ENCODE measurements around the gene SRGAP2B.
"Not testable (repeated sequence)": the region's sequence is repeated elsewhere in the genome, so short reads cannot be mapped to it uniquely, and the experiment has no call there.

Gene SRGAP2B

DNA sequence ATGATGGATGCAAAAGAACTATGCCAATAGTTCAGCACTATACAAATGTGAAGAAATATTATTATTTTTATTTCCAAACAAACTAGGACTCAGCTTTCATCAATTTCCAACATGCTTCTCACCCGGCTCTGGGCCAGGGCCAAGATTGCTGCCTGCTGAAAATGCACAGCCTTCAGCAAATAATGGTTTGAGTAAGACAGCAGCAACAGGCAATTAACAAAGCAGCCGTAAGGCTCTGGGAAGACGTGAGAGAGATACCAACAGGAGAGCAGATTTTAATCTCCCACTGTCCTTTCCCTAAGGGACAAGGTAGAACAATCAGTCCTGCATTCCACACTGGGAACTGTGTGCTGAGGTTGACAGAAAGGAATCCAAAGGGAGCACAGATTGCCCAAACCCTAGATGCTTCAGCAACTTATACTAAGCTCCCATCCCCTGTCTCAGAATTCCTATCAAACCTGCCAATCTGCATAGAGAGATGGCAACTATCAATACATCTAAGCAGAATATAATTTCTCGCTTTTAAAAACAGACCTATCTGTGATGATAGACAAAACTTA lies 134.1 kb downstream of the SRGAP2B start:
- not testable (repeated sequence) for DNase-seq (ENCODE audit: low read depth in 1 of 2, low spot score in 1 of 2)

DNA sequence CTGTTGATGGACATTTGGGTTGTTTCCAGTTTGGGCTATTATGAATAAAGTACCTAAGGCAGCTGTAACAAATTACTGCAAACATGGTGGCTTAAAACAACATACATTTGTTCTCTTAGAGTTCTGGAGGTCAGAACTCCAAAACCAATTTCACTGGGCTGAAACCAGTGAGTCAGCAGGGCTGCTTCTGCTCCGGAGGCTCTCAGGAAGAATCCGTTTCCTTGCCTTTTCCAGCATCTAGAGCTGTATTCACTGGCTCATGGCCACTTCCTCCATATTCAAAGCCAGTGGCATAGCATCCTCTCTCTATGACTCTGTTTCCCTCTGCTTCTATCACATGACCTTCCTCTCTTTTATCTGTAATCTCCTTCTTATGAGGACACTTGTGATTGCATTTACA lies 146.7 kb downstream of the SRGAP2B start:
- DNase-seq (ENCODE audit: low read depth in 1 of 2, low spot score in 1 of 2): not testable (repeated sequence)

DNA sequence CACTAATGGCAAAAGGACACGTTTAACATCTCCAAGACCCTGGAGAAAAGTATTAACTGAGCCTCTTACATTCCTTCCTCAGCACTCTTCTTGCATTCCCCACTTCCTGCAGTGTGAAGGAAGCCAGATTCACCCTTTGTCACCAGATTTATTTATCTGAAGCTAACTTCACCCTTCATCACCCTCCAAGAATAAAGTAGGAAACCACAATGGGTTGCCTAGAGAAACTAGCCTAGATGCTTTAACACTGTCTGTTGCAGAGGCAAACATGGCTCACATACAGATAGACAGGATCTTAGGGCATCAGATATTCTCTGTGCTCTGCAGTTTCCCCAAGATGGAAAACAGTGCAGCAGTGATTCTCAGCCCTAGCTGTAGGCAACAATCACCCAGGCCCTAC lies 147.6 kb downstream of the SRGAP2B start:
- DNase-seq (ENCODE audit: low read depth in 1 of 2, low spot score in 1 of 2): not testable (repeated sequence)

DNA sequence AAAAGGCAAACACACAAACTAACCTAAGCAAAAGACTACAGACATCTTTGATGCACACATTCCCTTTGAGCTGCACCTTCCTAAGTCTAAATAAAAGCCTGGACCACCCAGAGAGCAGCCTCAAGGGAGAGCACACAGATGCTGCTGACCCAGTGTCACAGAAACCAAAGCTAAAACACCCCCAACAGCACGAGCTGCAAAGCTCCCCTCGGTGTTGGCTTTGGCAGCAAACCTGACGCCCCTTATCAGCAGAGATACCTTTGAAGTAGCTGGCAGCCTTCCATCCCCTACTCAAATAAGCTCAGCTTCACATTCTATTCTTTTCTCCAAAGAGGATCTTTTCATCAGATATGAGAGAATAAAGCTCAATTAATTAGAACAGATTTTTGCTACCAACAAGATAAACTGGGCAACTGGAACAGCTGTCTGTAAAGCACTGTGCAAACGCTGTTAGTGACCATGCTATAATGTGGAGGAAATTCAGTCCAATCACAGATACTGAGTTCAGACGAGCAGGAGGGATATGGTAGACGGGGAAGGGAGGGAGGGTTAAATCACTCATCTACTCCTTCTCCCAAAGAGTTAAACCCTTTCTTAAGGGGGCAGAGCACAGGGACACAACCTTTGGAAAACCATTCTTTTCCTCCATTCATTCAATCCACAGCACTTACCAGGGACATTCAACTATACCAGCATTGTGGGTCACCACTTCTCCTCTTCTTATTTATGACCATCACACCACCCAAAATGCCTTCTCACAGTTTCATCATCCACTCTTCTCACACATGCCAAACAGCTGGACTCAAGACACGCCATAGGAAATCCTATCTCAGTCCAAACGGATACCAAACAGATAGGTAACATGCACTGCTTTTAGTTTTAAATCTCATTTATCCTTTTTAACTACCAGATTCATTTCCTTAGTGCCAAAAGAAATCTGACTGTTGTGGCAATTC lies 148.3 kb downstream of the SRGAP2B start:
- DNase-seq (ENCODE audit: low read depth in 1 of 2, low spot score in 1 of 2): not testable (repeated sequence)

DNA sequence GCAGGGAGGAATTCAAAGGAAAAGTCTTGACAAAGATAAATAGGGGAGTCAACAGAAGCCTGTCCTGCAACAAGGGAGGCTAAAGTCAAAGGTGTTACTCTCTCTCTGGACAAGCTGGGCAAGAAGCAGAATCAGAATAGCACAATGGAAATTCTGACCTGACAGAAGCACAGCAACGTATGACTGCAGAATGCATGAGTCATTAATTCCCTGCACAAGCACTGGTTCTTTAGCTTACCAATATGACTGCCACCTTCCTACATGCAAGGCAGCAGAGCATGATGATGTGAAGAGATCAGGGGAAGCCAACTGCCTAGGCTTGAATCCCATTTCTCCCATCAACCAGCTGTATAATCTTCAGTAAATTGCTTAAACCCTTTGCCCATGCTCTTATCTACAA lies 153.4 kb downstream of the SRGAP2B start:
- DNase-seq (ENCODE audit: low read depth in 1 of 2, low spot score in 1 of 2): not testable (repeated sequence)

DNA sequence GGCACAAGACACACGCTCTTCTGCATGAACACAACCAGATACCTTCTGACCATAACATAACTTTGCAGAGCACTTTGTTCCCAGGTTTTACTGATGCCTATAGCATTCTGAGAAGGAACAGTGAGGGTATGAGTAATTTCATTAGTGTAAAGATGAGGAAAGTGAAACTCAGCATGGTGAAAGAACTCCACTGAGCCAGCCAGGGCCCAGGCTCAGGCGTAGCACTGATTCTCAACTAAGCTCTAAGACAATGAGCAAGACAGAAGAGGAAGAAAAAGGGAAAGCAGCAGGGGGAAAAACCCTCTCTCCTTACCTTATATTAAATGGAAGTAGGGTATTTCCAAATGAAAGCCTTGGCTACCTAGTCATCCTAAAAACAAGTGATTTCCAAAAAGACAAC lies 155.1 kb downstream of the SRGAP2B start:
- not testable (repeated sequence) for DNase-seq (ENCODE audit: low read depth in 1 of 2, low spot score in 1 of 2)

DNA sequence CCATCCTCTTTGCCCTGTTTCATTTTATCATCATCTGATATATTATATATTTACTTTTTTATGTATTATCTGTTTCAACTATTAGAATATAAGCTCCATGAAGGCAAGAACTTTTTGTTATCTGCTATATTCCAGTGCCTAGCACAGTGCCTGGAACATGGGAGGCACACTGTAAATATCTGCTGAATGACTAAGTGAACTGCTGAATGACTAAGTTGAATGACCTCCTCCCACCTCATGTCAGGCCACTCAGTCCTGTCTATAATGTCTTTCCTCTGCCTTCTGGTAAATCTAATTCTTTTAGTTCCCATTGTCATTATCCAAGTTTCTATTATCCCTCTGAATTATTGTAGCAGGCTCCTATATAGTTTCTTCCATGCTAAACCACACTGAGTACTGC lies 156.5 kb downstream of the SRGAP2B start:
- DNase-seq (ENCODE audit: low read depth in 1 of 2, low spot score in 1 of 2): not testable (repeated sequence)

DNA sequence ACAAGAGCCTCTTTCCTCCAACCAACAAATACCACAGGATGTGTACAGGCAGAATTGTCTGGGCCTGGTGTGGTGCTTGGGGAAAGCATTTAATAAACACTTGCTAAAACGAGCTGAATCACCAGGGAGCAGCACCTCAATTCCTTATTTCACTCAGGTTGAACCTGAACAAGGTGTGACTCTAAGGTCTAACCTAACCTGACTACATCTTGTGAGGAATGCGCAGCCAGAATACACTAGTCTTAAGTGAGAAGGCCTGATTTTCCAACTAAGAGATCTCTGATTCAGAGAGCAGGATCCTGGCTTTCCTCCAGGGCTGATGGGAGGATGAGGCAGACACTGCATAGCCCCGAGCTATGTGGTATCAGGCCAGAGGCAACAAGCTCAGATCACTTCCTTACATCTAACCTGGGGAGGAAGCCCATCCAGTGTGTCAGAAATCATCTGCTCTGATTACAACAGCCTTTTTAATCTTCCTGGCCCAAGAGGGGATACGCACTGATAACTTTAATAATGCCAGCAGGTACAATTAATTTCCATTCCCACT lies 158.9 kb downstream of the SRGAP2B start:
- not testable (repeated sequence) for DNase-seq (ENCODE audit: low read depth in 1 of 2, low spot score in 1 of 2)

DNA sequence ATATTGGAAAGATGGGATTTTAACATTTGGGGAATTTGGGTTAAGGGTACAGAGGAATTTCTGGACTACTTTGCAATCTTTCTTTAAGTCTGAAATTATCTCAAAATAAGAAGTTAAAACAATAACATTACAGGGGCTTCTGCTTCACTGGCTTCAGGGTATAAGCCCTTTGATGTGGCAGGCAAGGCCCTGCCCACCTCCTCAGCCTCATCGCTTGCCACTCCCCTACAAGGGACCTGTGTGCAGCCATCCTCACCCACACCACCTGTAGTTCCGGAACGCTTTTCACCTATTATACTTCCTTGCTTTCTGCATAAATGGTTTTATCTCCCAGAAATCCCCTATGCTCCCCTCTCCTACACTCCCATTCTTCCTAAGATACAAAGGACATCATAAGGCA lies 159.8 kb downstream of the SRGAP2B start:
- not testable (repeated sequence) for DNase-seq (ENCODE audit: low read depth in 1 of 2, low spot score in 1 of 2)

DNA sequence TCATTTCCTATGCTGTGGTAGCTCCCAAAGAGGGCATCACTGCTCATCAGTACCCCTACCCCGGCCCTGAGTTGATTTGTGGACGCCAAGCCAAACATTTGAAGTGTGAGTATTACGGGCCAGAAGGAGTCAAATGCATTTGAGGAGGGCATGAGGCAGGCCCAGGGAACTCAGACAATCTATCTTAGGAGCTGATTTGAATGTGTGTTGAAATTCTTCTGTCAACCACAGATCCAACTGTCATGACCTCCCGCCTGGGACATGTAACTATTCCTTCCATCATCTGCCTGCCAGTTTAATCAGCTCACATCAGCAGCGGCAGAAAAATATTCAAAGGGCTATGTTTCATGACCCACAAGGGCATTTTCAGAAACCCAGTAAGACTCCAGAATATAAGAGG lies 162.1 kb downstream of the SRGAP2B start:
- not testable (repeated sequence) for DNase-seq (ENCODE audit: low read depth in 1 of 2, low spot score in 1 of 2)

DNA sequence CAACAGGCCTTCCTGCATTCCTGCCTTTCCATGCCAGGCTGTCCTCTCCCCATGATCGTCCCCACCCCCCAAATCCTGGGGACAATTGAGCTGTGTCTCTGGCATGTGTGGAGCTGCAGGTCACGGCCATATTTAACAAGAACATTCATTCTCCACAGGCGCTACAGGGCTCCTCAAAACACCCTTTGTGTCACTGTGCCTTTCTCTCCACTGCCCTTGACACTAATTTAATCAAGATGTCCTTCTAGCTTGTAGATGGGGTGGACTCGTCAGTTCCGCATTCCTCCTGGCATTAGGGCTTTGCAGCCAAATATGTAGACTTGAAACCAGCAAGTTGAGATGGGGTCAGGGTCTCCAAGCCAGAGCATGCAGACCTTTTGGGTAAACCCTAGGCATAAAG lies 163.0 kb downstream of the SRGAP2B start:
- not testable (repeated sequence) for DNase-seq (ENCODE audit: low read depth in 1 of 2, low spot score in 1 of 2)

DNA sequence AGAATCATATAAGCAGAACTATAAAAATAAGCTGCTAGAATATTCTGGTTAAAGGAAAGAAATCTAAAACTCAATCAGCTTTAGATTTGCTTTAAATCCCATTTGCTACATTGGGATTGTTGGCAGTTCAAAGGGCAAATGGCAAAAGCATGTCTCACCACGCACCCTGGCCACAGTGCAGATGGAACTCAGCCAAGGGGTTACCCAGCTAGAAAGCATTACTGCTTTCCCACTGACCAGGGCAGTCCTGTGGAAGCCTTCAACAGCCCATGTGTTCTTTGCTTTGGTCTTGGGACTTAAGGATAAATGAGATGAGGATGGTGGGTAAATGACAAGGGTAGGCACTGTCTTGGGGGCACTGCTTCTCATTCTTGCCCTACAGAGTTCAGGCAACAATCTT lies 163.6 kb downstream of the SRGAP2B start:
- DNase-seq (ENCODE audit: low read depth in 1 of 2, low spot score in 1 of 2): not testable (repeated sequence)

DNA sequence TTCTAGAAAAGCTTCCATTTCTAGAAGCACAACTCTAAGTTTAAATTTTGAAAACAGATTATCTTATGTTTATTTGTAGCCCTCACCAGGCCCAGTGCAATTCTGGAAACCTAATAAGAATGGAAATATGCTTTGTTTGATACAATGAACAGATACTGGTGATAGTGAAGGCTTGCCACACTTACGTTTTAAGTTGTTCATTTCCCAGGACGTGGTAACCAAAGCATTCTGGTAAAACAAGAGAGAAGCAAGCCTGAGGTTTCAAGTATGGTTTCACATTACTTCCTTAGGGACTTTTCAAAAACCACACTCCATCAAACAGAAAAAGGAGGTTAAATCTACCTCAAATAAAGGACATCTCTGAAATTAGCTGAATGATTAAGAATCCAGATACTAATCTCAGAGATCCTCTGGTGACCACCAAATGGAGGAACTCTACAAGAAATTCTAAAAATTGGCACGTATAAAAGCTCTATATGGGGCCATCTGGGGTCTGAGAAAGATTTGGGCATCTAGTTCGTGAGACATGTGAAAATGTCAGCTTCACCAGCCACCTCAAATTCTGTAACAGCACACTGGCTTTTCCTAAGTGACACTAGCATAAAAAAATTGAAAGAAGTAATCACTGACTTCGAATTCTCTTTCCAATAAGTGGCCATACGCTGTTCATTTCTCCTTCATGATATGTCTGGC lies 164.9 kb downstream of the SRGAP2B start:
- DNase-seq (ENCODE audit: low read depth in 1 of 2, low spot score in 1 of 2): not testable (repeated sequence)

DNA sequence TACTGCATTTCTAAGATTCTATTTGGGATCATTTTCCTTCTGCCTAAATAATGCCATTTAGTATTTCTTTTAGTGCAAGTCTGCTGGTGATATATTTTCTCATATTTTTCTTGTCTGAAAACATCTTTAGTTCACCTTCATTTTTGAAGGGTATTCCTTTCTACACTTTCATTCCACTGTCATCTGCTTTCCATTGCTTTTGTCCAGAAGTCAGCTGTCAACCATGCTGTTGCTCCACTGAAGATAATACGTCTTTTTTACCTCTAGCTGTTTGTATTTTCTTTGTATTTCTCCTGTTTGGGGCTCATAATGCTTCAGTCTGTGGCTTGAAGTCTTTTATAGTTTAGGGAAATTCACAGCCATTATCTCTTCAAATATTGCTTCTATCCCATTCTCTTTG lies 167.8 kb downstream of the SRGAP2B start:
- not testable (repeated sequence) for DNase-seq (ENCODE audit: low read depth in 1 of 2, low spot score in 1 of 2)

DNA sequence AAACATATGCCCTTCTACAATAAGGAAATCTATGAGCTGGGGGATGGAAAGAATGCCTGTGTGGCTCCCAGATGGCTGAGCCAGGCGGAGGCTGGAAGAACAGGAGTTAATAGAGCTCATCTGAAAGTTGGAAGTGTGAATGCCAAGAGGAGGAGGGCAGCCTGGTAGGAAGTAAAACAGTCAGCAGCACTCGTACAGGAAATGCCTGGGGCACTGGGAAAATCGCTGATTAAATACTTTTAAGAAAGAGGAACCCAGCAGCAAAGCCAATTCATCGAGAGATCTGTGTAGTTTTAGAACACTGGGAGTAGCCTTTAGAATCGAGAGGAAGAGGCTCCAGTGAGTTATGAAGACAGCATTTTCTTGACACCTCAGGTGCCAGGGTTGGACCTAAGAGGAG lies 171.5 kb downstream of the SRGAP2B start:
- DNase-seq (ENCODE audit: low read depth in 1 of 2, low spot score in 1 of 2): not testable (repeated sequence)

DNA sequence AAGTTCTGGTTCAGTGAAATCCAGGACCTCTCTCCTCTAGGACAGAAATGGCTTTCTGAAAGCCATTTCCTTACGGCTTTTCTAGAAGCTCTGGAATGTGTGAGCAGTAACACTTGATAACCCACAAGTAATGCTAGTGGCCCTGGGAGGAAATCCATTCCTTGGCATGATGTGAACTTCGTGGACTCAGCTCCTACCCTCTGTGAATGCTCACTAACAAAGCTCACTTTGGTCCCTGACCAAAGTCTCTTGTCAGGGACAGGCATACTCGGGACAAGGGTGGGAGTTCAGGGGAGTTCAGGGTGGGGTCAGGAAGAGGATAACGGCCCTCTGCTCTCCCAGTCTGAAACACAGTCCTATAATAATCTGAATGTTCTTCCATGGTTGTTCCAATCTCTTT lies 172.3 kb downstream of the SRGAP2B start:
- DNase-seq (ENCODE audit: low read depth in 1 of 2, low spot score in 1 of 2): not testable (repeated sequence)

DNA sequence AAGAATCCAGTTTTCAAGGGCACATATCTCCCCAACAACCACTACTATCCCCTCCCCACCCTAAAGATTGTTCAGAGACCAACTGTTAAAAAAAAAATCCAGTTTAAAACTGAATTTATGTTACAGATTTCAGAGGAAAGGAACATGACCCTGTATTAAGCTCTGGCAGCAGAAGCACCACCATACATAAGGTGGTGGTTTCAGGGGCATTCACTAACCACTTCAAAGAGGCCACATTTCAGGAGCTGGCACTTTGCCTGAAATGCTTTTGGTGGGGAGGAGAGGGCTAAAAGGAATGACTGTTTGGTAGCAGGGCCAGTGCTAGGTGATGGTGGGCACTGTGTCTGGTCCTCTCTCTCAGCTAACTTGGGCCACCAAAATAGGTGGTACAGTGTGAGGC lies 176.0 kb downstream of the SRGAP2B start:
- DNase-seq (ENCODE audit: low read depth in 1 of 2, low spot score in 1 of 2): not testable (repeated sequence)

DNA sequence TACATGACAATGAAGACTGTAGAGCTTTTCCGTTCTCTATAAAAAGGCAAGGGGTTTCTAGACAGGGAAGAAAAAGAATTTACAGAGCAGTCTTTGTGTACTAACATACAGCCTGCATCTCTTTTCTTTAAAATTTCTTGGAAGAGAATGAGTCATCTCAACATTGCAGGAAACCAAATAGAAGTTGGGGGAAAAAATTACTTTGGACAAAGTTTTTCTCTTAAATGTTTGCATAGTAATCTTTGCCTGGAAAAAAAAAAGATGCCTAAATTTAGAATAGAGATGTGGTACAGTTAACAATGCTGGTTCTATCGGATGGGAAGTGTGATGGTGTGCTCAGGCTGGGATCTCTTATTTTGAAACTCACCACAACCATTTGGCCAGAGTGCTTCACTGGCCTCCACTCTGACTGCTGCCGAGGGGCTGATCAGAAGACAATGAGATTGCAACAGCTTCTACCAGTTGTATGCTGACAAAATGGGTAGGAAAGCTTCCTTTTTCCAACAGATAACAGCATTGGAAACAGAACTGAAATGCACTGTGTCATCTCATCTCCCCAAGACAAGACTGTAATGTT lies 177.0 kb downstream of the SRGAP2B start:
- not testable (repeated sequence) for DNase-seq (ENCODE audit: low read depth in 1 of 2, low spot score in 1 of 2)

DNA sequence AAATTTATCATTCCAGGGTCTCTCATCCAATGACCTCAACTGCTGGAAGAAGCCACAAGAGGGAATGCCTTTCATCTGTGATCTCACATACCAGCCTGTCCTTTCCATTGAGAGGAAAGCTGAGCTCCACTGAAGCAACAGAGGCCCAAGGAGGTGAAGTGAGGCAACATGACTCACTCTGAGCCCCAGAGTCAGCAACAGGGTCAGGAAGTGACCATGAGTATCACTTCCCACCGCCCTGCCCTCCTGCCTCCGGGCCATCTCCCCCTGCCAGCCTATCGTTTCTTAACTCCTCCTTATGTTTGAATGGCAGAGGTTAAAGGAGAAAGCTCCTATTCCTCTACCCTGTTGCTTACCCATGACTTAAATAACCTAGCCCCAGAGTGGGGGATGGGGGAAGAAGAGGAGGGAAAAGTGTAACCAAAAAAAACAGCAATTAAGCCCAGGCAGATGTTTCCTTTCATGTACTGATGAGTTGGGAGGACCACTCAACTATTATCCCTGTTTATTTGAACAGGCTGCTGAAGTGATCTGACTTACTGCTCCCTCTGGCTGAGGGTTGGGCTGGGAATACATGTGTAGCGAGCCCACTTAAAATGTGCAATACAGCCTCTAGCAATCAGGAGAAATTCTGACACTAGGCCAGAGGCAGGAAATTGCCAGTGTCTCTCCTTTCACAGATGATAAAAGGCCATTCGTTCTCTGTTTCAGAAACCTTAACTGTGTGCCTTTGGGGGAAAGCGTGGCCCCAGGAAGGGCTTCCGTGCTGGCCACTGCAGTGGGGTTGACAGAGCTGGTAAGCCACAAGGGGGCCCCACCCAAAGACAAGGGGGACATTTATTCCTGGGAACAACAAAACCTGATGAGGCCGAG lies 177.7 kb downstream of the SRGAP2B start:
- not testable (repeated sequence) for DNase-seq (ENCODE audit: low read depth in 1 of 2, low spot score in 1 of 2)

Measured in stimulated activated CD4-positive, alpha-beta T cell treated with anti-CD3 and anti-CD28 coated beads, Interleukin-15, amount 100 ng/mL, for 1 hour (primary cell).